ENCODE data around the gene CHL1.

GRCh38 chr3:173886-174285, 22.7 kb upstream of the CHL1 start:
- TF ChIP-seq POLR2A (IDR thresholded peaks at IDR 0.05; ENCODE audit: low read length) (no peak), GATA1 (IDR thresholded peaks at IDR 0.05; ENCODE audit: low read depth, low read length) (no peak)

Data from erythroblast (primary cell).